HG03521 (cell line): Measurements from ENCODE around the gene MAGEB1.

Experiments
- ATAC-seq: cut with Tn5 transposase; IDR thresholded peaks from one replicate; pipeline ENCODE4 v1.9.1; 2021; ENCODE audit warnings: mild to moderate bottlenecking, moderate library complexity; ENCODE audit not compliant: unreplicated experiment

MAGEB1 gene

GRCh38 chrX:30246769-30247489 lies at the start of gene MAGEB1:
Gene MAGEB1, plus strand, starts transcription at chrX:30247146. Its CDS starts 3,348 bp downstream, at chrX:30250494.
- ATAC-seq, result no peak

- no peak for ATAC-seq
Observed at GRCh38 chrX:30212172-30212571, 34.8 kb upstream of the MAGEB1 start.

GRCh38 chrX:30215357-30215843 lies 31.5 kb upstream of the MAGEB1 start, which contains the start of gene MAGEB2:
Gene MAGEB2, plus strand, starts transcription at chrX:30215563. Its CDS starts 3,018 bp downstream, at chrX:30218581.
- ATAC-seq, result no peak

GRCh38 chrX:30217465-30217864 lies 29.5 kb upstream of the MAGEB1 start:
- no peak for ATAC-seq

- no peak for ATAC-seq
Observed at GRCh38 chrX:30219372-30219771, 27.6 kb upstream of the MAGEB1 start.

- ATAC-seq, result no peak
Observed at GRCh38 chrX:30220661-30221060, 26.3 kb upstream of the MAGEB1 start.

GRCh38 chrX:30224536-30224935 lies 22.4 kb upstream of the MAGEB1 start:
- ATAC-seq, result no peak

- no peak for ATAC-seq
Observed at GRCh38 chrX:30228526-30228925, 18.4 kb upstream of the MAGEB1 start.

- ATAC-seq, result no peak
Observed at GRCh38 chrX:30230395-30230794, 16.6 kb upstream of the MAGEB1 start, which contains the start of gene MAGEB3. Gene MAGEB3, plus strand, starts transcription at chrX:30230657. Its CDS starts 5,268 bp downstream, at chrX:30235925.

- no peak for ATAC-seq
Observed at GRCh38 chrX:30241724-30242415, 5.1 kb upstream of the MAGEB1 start, which contains the start of gene MAGEB4. Gene MAGEB4, plus strand, starts transcription at chrX:30242000. Its CDS starts 136 bp downstream, at chrX:30242136.

- ATAC-seq, result no peak
Observed at GRCh38 chrX:30248854-30249253, 1.9 kb downstream of the MAGEB1 start.

- no peak for ATAC-seq
Observed at GRCh38 chrX:30253257-30253656, 6.3 kb downstream of the MAGEB1 start.

- ATAC-seq, result no peak
Observed at GRCh38 chrX:30259927-30260326, 13.0 kb downstream of the MAGEB1 start.

GRCh38 chrX:30261012-30261411 lies 14.1 kb downstream of the MAGEB1 start:
- no peak for ATAC-seq

GRCh38 chrX:30262763-30263162 lies 15.8 kb downstream of the MAGEB1 start:
- ATAC-seq, result no peak

- no peak for ATAC-seq
Observed at GRCh38 chrX:30270639-30271038, 23.7 kb downstream of the MAGEB1 start.

GRCh38 chrX:30275498-30275897 lies 28.6 kb downstream of the MAGEB1 start:
- no peak for ATAC-seq

GRCh38 chrX:30278365-30278764 lies 31.4 kb downstream of the MAGEB1 start:
- no peak for ATAC-seq

GRCh38 chrX:30280428-30280827 lies 33.5 kb downstream of the MAGEB1 start:
- no peak for ATAC-seq

- no peak for ATAC-seq
Observed at GRCh38 chrX:30282527-30282926, 35.6 kb downstream of the MAGEB1 start.

GRCh38 chrX:30283456-30284200 lies 36.7 kb downstream of the MAGEB1 start:
- ATAC-seq, result no peak
